Stimulated activated memory B cell treated with anti-CD40 and anti-IgM and Interleukin-4, amounts not matched to agents 10 μg/mL and 1 μg/mL and 100 μg/mL, for 72 hours (primary cell): ENCODE data around the gene FAM135A.

Source experiments
- ATAC-seq: fragments of 150-1000 bp; cut with Tn5 transposase; 2 replicates; pipeline ENCODE4 v1.10.0; 2021
- H3K27ac Mint-ChIP-seq: one replicate; pipeline ENCODE4 v1.8.0; 2022; ENCODE audit warnings: mild to moderate bottlenecking, mixed read lengths
- H3K27me3 Mint-ChIP-seq: one replicate; pipeline ENCODE4 v1.8.0; 2022; ENCODE audit warnings: mixed read lengths
- H3K36me3 Mint-ChIP-seq: one replicate; pipeline ENCODE4 v1.8.0; 2022; ENCODE audit warnings: mixed read lengths
- H3K4me1 Mint-ChIP-seq: one replicate; pipeline ENCODE4 v1.8.0; 2022; ENCODE audit warnings: mixed read lengths
- H3K4me3 Mint-ChIP-seq: one replicate; pipeline ENCODE4 v1.8.0; 2022; ENCODE audit warnings: mild to moderate bottlenecking, moderate library complexity, mixed read lengths
- H3K9me3 Mint-ChIP-seq: one replicate; pipeline ENCODE4 v1.8.0; 2022; ENCODE audit warnings: mixed read lengths

Gene FAM135A

DNA sequence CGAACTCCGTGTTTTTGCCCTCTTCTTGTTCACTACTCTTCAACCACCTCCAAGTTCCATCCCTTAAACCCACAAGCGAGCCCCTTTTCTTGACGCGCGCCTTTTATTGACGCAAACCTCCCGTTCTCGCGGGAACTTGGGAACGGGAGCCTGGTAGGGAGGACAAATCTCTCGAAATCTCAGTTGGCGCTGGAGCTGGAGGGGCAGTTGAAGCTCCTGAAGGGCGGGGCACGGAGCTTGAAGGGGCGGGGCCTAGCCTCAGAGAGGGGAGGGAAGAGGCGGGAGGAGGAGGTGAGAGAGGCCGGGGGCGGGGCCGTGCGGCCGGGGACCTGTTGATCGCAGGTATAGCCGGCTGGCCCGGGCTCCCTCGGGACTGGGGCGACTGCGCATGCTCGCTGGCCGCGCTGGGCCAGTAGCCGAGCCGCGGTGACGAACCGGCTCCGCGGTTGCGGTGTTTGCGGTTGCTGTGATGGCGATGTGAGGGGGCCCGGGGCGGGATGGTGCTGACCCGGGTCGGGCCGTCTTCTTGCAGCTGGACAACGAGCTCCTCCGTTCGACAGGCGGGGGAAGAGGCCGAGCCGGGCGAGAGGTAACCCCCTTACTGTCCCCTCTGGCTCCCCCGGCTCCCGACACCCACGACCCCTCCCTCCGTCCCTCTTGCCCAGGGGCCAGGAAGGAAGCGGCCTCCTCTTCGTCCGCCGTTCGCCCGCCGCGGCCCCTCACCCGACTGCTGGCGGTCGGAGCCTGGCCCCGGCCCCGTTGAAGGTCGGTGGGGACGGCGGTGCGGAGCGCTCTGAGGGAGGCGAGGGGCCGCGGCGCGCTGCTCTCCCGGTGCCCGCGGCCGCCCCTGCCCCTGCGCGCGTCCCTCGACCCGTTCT, at the start of gene FAM135A:
Gene FAM135A, plus strand, starts transcription at position 395 of the 878 bp plus-strand sequence. CDS start 14,835 bp downstream, outside the sequence.
- ATAC-seq: peak; percentile 99
- peaks cover 27% of the 10 kb centered on the region for H3K4me1 Mint-ChIP-seq
- peak within 1 kb of the TSS; percentile 86 for H3K4me3 Mint-ChIP-seq
- H3K9me3 Mint-ChIP-seq: no peaks in the 10 kb centered on the region
- no peaks in the 10 kb centered on the region for H3K27me3 Mint-ChIP-seq
- peak within 1 kb of the TSS; percentile 85 for H3K27ac Mint-ChIP-seq
- peaks cover 2% of the 10 kb centered on the region for H3K36me3 Mint-ChIP-seq

DNA sequence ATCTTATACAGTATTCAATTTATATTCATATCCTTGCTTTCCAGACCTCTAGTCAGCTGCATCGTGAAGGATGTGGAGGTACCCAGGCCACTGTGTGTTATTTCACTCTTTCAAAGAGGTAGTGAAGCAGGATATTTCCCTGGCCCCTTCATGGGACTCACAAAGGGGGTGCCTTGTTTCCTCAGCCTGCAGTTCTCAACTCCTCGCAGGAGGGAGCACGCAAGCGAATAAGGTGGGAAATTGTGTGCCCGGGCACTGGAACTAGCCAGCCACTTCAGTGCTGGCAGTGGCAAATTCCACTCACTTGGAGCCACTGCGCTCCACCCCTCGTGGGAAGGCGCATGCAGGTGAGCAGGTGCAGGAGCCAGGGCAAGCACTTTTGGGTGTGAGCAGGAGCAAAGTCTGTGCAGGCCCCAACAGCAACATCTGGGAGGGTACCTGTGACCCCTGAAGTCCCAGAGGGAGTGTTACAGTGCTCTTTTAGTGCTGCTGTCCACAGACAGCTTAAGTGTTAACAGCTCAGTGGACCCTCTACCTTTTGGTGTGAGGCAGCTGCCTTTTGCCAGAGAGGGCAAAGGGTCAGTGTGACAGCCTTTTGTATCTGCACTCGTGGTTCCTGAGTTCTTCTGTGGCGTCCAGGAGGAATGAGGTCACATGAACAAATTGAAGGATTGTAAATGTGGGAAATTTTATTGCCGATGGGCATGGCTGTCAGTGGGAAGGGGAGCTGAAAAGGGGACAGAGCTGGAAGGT, 49.4 kb upstream of the FAM135A start:
- no peaks in the 10 kb centered on the region for H3K36me3 Mint-ChIP-seq
- H3K4me3 Mint-ChIP-seq: no peak overlapping the region
- no peaks in the 10 kb centered on the region for H3K27me3 Mint-ChIP-seq
- no peak overlapping the region for H3K27ac Mint-ChIP-seq
- no peaks in the 10 kb centered on the region for H3K4me1 Mint-ChIP-seq
- no peak for ATAC-seq
- H3K9me3 Mint-ChIP-seq: no peaks in the 10 kb centered on the region

DNA sequence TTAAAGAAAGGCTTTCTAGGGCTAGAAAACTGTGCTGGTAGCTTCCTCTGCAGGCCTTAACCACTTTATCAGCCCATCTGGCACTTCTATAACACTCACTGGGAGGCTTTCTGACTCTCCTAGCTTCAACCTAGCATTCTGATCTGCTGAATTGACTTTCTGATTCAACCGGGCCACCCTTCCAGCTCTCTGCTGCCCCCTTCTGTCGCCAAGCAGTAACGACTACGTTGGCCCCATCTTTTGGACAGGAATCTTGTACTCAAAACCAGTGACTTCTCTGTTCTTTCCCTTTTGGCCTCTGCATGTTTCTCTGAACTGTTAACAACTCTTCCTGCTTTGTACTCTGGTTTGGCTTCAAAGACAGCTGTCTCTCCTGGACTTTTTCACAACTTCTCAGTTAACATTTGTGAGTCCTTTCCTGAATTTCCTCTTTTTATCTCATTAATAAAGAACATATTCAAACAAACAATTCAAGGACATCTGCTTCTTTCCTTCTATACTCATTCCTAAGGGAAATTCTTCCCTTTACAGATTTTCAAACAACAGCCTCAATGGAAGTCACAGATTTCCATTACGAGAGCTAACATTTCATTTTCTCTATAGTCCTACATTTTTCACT, 43.9 kb upstream of the FAM135A start:
- Mint-ChIP-seq H3K36me3 (no peaks in the 10 kb centered on the region), H3K9me3 (no peaks in the 10 kb centered on the region), H3K27ac (no peak overlapping the region), H3K4me1 (no peaks in the 10 kb centered on the region), H3K27me3 (peaks cover 13% of the 10 kb centered on the region), H3K4me3 (no peak overlapping the region)
- ATAC-seq: peak; percentile 72

DNA sequence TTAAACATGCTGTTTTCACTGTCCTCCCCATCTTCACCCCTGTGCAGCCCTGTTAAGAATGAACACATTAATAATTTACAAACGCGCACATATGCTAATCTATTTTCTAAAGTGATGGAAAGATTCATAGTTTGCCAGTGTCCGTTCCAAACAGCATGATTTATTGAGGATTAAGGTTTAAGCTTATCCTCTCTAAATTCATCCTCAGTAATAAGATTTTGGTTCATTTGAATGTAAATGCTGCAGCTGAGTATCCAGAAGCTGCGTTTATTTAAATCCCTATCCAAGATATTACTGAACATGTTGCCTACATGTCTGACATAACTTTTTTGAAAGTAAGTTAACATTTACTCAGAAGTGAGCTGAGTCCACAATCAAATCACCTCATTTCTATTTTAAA, 42.8 kb upstream of the FAM135A start:
- Mint-ChIP-seq H3K9me3 (no peaks in the 10 kb centered on the region), H3K27me3 (peaks cover 23% of the 10 kb centered on the region), H3K27ac (no peak overlapping the region), H3K36me3 (no peaks in the 10 kb centered on the region), H3K4me3 (no peak overlapping the region), H3K4me1 (no peaks in the 10 kb centered on the region)
- no peak for ATAC-seq

DNA sequence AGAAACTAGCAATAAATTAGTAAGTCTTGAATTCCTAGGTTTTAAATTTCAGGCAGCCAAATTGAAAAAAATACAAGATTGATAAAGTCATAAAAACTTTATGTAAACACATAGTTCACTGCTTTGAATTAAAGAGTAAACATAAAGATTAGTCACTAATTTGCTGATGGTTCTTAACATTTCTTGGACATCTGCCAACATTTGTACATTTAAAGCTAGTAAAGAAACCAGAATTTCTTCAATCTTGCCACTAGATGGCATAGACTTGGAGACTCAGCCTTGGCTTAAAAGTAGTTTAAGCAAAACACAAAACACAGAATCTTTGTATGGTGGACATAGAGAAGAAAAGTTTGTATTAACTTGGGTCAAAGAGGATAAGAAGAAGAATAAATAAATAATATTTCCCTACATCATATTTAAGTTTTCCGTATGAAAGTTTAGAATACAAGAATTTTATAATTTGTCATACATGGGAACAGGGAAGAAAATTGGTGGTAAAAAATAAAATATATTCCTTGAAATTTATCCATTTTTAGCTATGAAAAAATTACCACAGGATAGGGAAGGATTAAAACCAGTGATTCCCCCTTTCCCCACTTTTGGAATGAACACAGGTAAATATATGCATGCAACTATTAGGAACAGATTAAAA, 41.7 kb upstream of the FAM135A start:
- Mint-ChIP-seq H3K4me1 (no peaks in the 10 kb centered on the region), H3K9me3 (no peaks in the 10 kb centered on the region), H3K4me3 (no peak overlapping the region), H3K27ac (no peak overlapping the region), H3K27me3 (peaks cover 34% of the 10 kb centered on the region), H3K36me3 (no peaks in the 10 kb centered on the region)
- ATAC-seq: no peak

DNA sequence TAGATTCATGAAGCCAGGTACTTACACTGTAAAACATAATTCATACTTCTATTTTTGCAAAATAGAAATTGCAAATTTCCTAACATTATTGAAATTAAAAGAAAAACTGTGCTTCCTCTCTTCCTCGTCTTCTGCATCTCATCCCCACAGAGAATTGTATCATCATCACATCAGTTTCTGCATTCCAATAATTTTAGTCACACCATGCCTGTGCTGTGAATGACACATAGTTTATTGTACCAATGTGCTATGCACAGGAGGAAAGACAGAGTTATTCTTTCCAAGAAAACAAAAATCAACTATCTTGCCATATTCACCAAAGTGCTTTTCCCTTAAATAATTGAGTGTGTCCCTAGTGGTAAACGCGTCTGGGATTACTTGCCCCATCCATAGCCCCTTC, 38.1 kb upstream of the FAM135A start:
- Mint-ChIP-seq H3K9me3 (no peaks in the 10 kb centered on the region), H3K27me3 (peaks cover 37% of the 10 kb centered on the region), H3K4me1 (no peaks in the 10 kb centered on the region), H3K36me3 (no peaks in the 10 kb centered on the region), H3K27ac (no peak overlapping the region), H3K4me3 (no peak overlapping the region)
- no peak for ATAC-seq

DNA sequence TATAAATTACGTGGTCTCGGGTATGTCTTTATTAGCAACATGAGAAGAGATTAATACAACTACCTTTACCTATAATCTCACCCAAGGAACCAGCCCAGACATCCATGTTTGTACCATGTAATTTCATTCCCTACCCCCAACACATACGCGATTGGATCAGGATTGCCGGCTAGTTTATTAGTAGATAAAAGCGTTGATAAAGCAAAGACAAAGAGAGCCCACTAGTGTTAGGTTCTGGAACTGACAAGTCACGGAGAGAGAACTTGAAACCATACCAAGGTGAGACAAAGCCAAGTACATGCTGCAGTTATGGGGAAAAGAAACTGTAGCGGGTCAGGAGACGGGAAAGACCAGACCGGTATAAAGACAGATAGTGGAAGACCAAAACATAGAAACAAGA, 37.4 kb upstream of the FAM135A start:
- Mint-ChIP-seq H3K4me3 (no peak overlapping the region), H3K9me3 (no peaks in the 10 kb centered on the region), H3K4me1 (no peaks in the 10 kb centered on the region), H3K27ac (no peak overlapping the region), H3K27me3 (peaks cover 37% of the 10 kb centered on the region), H3K36me3 (no peaks in the 10 kb centered on the region)
- no peak for ATAC-seq

DNA sequence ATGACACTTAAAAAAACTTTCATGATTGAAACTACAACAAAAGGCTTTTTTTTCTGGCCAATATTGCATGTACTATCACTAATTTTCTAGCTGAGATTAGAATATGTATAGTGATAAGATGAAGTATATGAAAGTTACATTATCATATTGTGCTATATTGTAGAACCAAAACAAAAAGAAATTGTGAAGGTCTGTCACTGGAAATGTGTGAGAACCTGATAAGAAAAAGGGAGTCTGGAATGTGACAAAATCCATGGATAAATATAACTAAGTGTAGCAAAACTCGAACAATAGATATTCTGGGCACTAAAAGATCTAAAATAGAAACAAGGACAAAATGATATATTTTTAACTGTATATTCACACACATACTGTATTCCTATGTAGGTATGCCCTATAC, 36.7 kb upstream of the FAM135A start:
- H3K9me3 Mint-ChIP-seq: no peaks in the 10 kb centered on the region
- no peaks in the 10 kb centered on the region for H3K4me1 Mint-ChIP-seq
- H3K4me3 Mint-ChIP-seq: no peak overlapping the region
- ATAC-seq: no peak
- H3K27ac Mint-ChIP-seq: no peak overlapping the region
- H3K27me3 Mint-ChIP-seq: peaks cover 37% of the 10 kb centered on the region
- no peaks in the 10 kb centered on the region for H3K36me3 Mint-ChIP-seq

DNA sequence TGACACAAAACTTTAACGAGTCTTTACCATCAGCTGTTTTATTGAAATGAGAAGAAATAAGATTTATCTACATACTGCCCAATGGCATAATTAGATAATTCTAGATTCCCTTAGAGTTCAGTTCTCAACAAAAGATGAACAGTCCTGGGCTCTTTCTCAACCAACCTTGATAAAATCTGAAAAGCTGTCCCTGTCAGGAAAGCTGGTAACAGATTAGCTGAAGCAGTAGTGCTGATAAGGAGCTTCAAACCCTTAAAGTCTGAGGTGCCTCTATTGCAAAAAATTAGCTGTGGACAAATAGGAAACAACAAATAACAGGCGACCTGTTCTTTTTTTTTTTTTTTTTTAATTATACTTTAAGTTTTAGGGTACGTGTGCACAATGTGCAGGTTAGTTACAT, 35.9 kb upstream of the FAM135A start:
- Mint-ChIP-seq H3K27me3 (peaks cover 36% of the 10 kb centered on the region), H3K9me3 (no peaks in the 10 kb centered on the region), H3K36me3 (no peaks in the 10 kb centered on the region), H3K4me3 (no peak overlapping the region), H3K4me1 (no peaks in the 10 kb centered on the region), H3K27ac (no peak overlapping the region)
- ATAC-seq: no peak

DNA sequence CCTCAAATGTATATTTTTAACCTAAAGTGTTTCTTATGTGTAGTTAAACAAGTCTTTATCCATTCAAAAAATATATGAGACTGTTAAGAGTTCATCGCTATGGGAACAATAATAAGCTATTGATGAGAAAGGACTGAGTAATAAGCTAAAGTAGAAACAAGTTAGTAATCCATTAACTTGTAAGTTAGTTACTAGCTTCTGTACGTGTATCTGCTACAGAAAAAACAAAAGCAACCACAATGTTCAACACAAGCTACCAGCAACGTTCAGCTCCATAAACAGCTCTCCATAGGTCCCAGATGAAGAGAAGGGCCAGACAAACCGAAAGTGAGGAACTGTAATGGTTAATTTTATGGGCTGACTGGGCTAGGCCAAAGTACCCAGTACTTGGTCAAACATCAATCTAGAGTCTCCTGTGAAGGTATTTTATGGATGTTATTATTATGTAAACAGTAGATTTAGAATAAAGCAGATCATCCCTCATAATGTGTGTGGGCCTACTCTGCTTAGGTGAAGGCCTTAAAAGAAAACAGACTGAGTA, 33.8 kb upstream of the FAM135A start:
- H3K27me3 Mint-ChIP-seq: peaks cover 34% of the 10 kb centered on the region
- no peak overlapping the region for H3K27ac Mint-ChIP-seq
- no peaks in the 10 kb centered on the region for H3K36me3 Mint-ChIP-seq
- no peaks in the 10 kb centered on the region for H3K4me1 Mint-ChIP-seq
- no peaks in the 10 kb centered on the region for H3K9me3 Mint-ChIP-seq
- ATAC-seq: no peak
- no peak overlapping the region for H3K4me3 Mint-ChIP-seq

DNA sequence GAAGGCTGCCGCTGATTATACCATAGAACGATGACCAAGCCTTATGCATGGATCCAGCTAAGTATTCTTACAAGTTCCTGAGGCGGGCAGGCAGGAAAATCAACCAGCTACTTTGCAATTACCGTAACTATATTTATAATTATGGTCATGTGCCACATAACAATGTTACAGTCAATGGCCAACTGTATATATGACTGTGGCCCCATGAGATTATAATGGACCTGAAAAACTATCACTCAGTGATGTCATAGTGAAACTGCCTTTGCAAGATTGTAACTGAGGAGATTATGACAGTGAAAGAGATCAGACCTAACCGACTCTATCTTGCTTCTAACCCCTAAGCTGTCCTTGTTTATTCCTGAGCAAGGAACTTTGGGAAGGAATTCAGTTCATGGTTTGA, 33.1 kb upstream of the FAM135A start:
- Mint-ChIP-seq H3K27me3 (peaks cover 28% of the 10 kb centered on the region), H3K4me3 (no peak overlapping the region), H3K4me1 (no peaks in the 10 kb centered on the region), H3K9me3 (no peaks in the 10 kb centered on the region), H3K27ac (no peak overlapping the region), H3K36me3 (no peaks in the 10 kb centered on the region)
- ATAC-seq: peak; percentile 43

DNA sequence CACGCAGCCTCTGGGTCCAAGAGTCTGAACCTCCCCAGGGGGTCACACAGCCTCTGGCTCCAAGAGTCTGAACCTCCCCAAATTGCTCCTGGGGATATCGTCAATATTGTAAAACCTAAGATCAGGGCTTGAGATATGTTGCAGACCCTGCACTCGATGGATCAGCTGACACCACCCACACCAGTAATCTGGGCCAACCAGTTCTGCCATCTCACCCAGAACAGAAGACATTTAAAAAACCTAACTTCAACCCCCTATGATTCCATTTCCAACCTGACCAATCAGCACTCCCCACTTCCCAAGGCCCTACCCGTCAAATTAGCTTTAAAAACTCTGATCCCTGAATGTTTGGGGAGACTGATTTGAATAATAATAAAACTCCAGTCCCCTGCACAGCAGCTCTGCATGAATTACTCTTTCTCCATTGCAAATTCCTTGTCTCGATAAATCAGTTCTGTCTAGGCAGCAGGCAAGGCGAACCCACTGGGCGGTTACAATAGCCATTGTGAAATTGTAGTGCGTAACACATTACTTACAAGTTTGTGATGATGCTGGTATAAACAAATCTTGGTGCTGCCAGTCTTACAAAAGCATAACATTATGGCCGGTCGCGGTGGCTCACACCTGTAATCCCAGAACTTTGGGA, 32.4 kb upstream of the FAM135A start:
- H3K27ac Mint-ChIP-seq: no peak overlapping the region
- no peaks in the 10 kb centered on the region for H3K9me3 Mint-ChIP-seq
- H3K27me3 Mint-ChIP-seq: peaks cover 21% of the 10 kb centered on the region
- H3K4me3 Mint-ChIP-seq: no peak overlapping the region
- H3K4me1 Mint-ChIP-seq: no peaks in the 10 kb centered on the region
- no peak for ATAC-seq
- no peaks in the 10 kb centered on the region for H3K36me3 Mint-ChIP-seq

DNA sequence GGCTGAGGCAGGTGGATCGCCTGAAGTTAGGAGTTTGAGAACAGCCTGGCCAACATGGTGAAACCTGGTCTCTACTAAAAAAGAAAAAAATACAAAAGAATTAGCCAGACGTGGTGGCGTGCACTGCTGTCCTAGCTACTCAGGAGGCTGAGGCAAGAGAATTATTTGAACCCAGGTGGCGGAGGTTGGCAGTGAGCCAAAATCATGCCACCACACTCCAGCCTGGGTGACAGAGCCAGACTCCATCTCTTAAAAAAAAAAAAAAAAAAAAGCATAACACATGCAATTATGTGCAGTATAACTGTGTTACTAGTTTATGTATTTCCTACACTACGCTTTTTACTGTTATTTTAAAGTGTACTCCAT, 31.9 kb upstream of the FAM135A start:
- Mint-ChIP-seq H3K27ac (no peak overlapping the region), H3K9me3 (no peaks in the 10 kb centered on the region), H3K4me3 (no peak overlapping the region), H3K36me3 (no peaks in the 10 kb centered on the region), H3K4me1 (no peaks in the 10 kb centered on the region), H3K27me3 (peaks cover 16% of the 10 kb centered on the region)
- ATAC-seq: no peak

DNA sequence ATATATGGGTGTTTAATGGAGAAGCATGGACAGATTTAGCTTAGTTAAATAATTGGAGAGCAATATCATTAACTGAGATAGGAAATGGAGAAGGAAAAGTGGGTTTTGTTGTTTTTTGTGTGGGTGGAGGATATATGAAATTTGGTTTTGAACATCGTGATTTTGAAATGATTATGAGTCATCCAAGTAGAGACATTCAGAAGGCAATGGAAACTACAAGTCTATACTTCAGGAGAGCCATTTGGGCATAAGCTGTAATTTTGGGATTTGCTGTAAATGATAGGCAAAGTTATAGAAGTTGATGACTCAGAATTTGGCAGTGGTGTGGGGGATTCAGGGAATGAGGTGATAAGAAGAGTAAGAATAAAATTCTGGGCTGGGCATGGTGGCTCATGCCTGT, 27.4 kb upstream of the FAM135A start:
- ATAC-seq: no peak
- Mint-ChIP-seq H3K4me3 (no peak overlapping the region), H3K4me1 (no peaks in the 10 kb centered on the region), H3K9me3 (no peaks in the 10 kb centered on the region), H3K27ac (no peak overlapping the region), H3K27me3 (peaks cover 12% of the 10 kb centered on the region), H3K36me3 (no peaks in the 10 kb centered on the region)

DNA sequence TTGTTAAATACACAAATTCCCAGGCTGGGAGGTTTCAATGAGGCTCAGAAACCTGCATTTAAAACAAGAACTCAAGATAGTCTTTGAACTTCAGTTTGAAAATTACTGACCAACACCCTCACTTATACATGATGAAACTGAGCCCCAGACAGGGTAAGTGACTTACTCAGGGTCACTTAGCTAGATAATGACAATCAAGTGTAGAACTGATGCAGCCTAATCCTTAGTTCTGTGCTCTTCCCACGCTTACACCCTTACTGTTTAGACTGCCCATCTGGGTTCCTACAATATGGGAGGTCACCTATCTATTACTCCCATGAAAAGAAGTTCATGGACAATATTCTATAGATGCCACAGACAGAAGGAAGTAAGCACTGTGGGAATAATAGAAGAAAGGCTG, 24.5 kb upstream of the FAM135A start:
- H3K27ac Mint-ChIP-seq: no peak overlapping the region
- H3K4me1 Mint-ChIP-seq: no peaks in the 10 kb centered on the region
- no peak for ATAC-seq
- H3K9me3 Mint-ChIP-seq: no peaks in the 10 kb centered on the region
- peaks cover 29% of the 10 kb centered on the region for H3K27me3 Mint-ChIP-seq
- H3K36me3 Mint-ChIP-seq: peaks cover 5% of the 10 kb centered on the region
- H3K4me3 Mint-ChIP-seq: no peak overlapping the region
